Measurements from ENCODE around the gene BMPER. TPM values are rescaled to one million over a fixed set of nuclear protein-coding genes. Genes with fewer than 3 reads are reported as not detected.
A peak's percentile ranks its signal among the peaks of the same experiment; 100 is the strongest.

The BMPER gene
- total RNA-seq, 2 donors from 2014 or later: 3.0 to 3.8 TPM

GRCh38 chr7:33876596-33877274, 28.6 kb upstream of the BMPER start:
- TF ChIP-seq CTCF (IDR thresholded peaks at IDR 0.05): no peak
- H3K27ac ChIP-seq: no peak overlapping the region
- no peak overlapping the region for H3K4me3 ChIP-seq

GRCh38 chr7:33880787-33881186, 24.6 kb upstream of the BMPER start:
- H3K36me3 ChIP-seq: no peaks in the 10 kb centered on the region
- peaks cover 0 to 5% of the 10 kb centered on the region in 2 donors for H3K4me1 ChIP-seq
- no peaks in the 10 kb centered on the region for H3K27me3 ChIP-seq
- TF ChIP-seq CTCF (IDR thresholded peaks at IDR 0.05): no peak
- no peak for DNase-seq (ENCODE audit: low spot score)
- no peak overlapping the region for H3K4me3 ChIP-seq
- no peak overlapping the region for H3K27ac ChIP-seq
- no peaks in the 10 kb centered on the region for H3K9me3 ChIP-seq

More at GRCh38 chr7:33876596-33877274, 28.6 kb upstream of the BMPER start:
- DNase-seq (ENCODE audit: low spot score): no peak
- Histone ChIP-seq H3K36me3 (no peaks in the 10 kb centered on the region), H3K4me1 (peaks cover 0 to 5% of the 10 kb centered on the region in 2 donors), H3K9me3 (no peaks in the 10 kb centered on the region), H3K27me3 (no peaks in the 10 kb centered on the region)

- H3K4me3 ChIP-seq: no peak overlapping the region
- H3K27me3 ChIP-seq: no peaks in the 10 kb centered on the region
- no peaks in the 10 kb centered on the region for H3K9me3 ChIP-seq
- DNase-seq (ENCODE audit: low spot score): no peak
- H3K36me3 ChIP-seq: no peaks in the 10 kb centered on the region
- H3K4me1 ChIP-seq: peaks cover 0 to 3% of the 10 kb centered on the region in 2 donors
- TF ChIP-seq CTCF (IDR thresholded peaks at IDR 0.05): no peak
- H3K27ac ChIP-seq: no peak overlapping the region
Measured at GRCh38 chr7:33881316-33881715, 24.0 kb upstream of the BMPER start.

GRCh38 chr7:33882040-33882837, 23.1 kb upstream of the BMPER start:
- Histone ChIP-seq H3K9me3 (no peaks in the 10 kb centered on the region), H3K4me1 (no peaks in the 10 kb centered on the region), H3K4me3 (no peak overlapping the region), H3K27ac (peak overlapping the region in 1 of 2 donors; percentile 24), H3K27me3 (no peaks in the 10 kb centered on the region), H3K36me3 (no peaks in the 10 kb centered on the region)
- peak; percentile 81 for DNase-seq (ENCODE audit: low spot score)
- TF ChIP-seq CTCF (IDR thresholded peaks at IDR 0.05): no peak

GRCh38 chr7:33882950-33883670, 22.2 kb upstream of the BMPER start:
- Histone ChIP-seq H3K27ac (no peak overlapping the region), H3K4me3 (no peak overlapping the region), H3K4me1 (no peaks in the 10 kb centered on the region), H3K27me3 (no peaks in the 10 kb centered on the region), H3K9me3 (no peaks in the 10 kb centered on the region), H3K36me3 (no peaks in the 10 kb centered on the region)
- no peak for DNase-seq (ENCODE audit: low spot score)
- TF ChIP-seq CTCF (IDR thresholded peaks at IDR 0.05): no peak

Data from right atrium auricular region (tissue), 2 donors.